ENCODE measurements around the gene IGFBP3. TPM values are rescaled to one million over a fixed set of nuclear protein-coding genes. Genes with fewer than 3 reads are reported as not detected.

The IGFBP3 gene
- total and polyA plus RNA-seq, 8 donors: 33.8 to 82.3 (median 48.9) TPM

GRCh38 chr7:45884136-45884535, 36.9 kb downstream of the IGFBP3 start:
- TF ChIP-seq CTCF (IDR thresholded peaks at IDR 0.05): no peak
- Histone ChIP-seq H3K27me3 (peaks cover 16 to 51% of the 10 kb centered on the region in 2 donors), H3K36me3 (no peaks in the 10 kb centered on the region), H3K4me1 (peaks cover 0 to 8% of the 10 kb centered on the region in 2 donors), H3K27ac (no peak overlapping the region), H3K9me3 (peaks cover 0 to under 1% of the 10 kb centered on the region in 2 donors), H3K4me3 (no peak overlapping the region)
- intact Hi-C loops (cut with DNase I): no loop called here
- no peak for DNase-seq
- no peak for ATAC-seq

GRCh38 chr7:45882465-45882810, 38.6 kb downstream of the IGFBP3 start:
- no peaks in the 10 kb centered on the region for H3K36me3 ChIP-seq
- no peak for TF ChIP-seq CTCF (IDR thresholded peaks at IDR 0.05)
- peaks cover 0 to 13% of the 10 kb centered on the region in 2 donors for H3K9me3 ChIP-seq
- ATAC-seq: no peak
- H3K27ac ChIP-seq: no peak overlapping the region
- H3K27me3 ChIP-seq: peaks cover 0 to 34% of the 10 kb centered on the region in 2 donors
- H3K4me1 ChIP-seq: no peaks in the 10 kb centered on the region
- DNase-seq: no peak
- H3K4me3 ChIP-seq: no peak overlapping the region
- intact Hi-C loops (cut with DNase I): no loop called here

- Histone ChIP-seq H3K4me3 (no peak overlapping the region), H3K4me1 (no peaks in the 10 kb centered on the region), H3K27ac (no peak overlapping the region), H3K36me3 (no peaks in the 10 kb centered on the region), H3K27me3 (peaks cover 0 to 28% of the 10 kb centered on the region in 2 donors), H3K9me3 (peaks cover 0 to 13% of the 10 kb centered on the region in 2 donors)
- DNase-seq (no peak), ATAC-seq (peak; percentile 33)
- TF ChIP-seq CTCF (IDR thresholded peaks at IDR 0.05): no peak
- intact Hi-C loops (cut with DNase I): no loop called here
Measured at GRCh38 chr7:45881759-45882464, 39.2 kb downstream of the IGFBP3 start.

GRCh38 chr7:45881280-45881758, 39.8 kb downstream of the IGFBP3 start:
- no peak for DNase-seq

More at GRCh38 chr7:45881280-45881758, 39.8 kb downstream of the IGFBP3 start:
- no peaks in the 10 kb centered on the region for H3K36me3 ChIP-seq
- no peak for ATAC-seq
- H3K4me3 ChIP-seq: no peak overlapping the region
- H3K9me3 ChIP-seq: peaks cover 0 to 13% of the 10 kb centered on the region in 2 donors
- peaks cover 0 to 23% of the 10 kb centered on the region in 2 donors for H3K27me3 ChIP-seq
- no peak for TF ChIP-seq CTCF (IDR thresholded peaks at IDR 0.05)
- intact Hi-C loops (cut with DNase I): no loop called here
- no peak overlapping the region for H3K27ac ChIP-seq
- H3K4me1 ChIP-seq: no peaks in the 10 kb centered on the region

All from left lung (tissue), 10 donors.